Stimulated activated CD4-positive, alpha-beta T cell treated with anti-CD3 and anti-CD28 coated beads, Interleukin-2, amount 100 ng/mL, for 48 hours (primary cell): ENCODE data around the gene TADA3.
"Not testable (repeated sequence)": the region's sequence is repeated elsewhere in the genome, so short reads cannot be mapped to it uniquely, and the experiment has no call there.

Source experiments
- DNase-seq, 2 donors: peaks; one replicate each; pipeline ENCODE4 v3.0.0-alpha.2; 2020

Gene TADA3

GRCh38 chr3:9782770-9783169 lies 9.5 kb downstream of the TADA3 start:
- no peak for DNase-seq

- DNase-seq = no peak
Measured at GRCh38 chr3:9781978-9782603, 10.2 kb downstream of the TADA3 start.

GRCh38 chr3:9781551-9781950 lies 10.7 kb downstream of the TADA3 start:
- DNase-seq = no peak

GRCh38 chr3:9780910-9781309 lies 11.4 kb downstream of the TADA3 start:
- DNase-seq = no peak

GRCh38 chr3:9780458-9780812 lies 11.8 kb downstream of the TADA3 start:
- no peak for DNase-seq

- no peak for DNase-seq
Measured at GRCh38 chr3:9779721-9780457, 12.4 kb downstream of the TADA3 start.

GRCh38 chr3:9779075-9779593 lies 13.1 kb downstream of the TADA3 start:
- DNase-seq = no peak

GRCh38 chr3:9778143-9779074 lies 13.9 kb downstream of the TADA3 start:
- peak in 1 of 2 donors; percentile 48 for DNase-seq

- DNase-seq = peak in 1 of 2 donors; percentile 26
Measured at GRCh38 chr3:9777694-9778021, 14.6 kb downstream of the TADA3 start.

- DNase-seq = no peak
Measured at GRCh38 chr3:9776896-9777693, 15.2 kb downstream of the TADA3 start.

GRCh38 chr3:9771007-9771406 lies 21.3 kb downstream of the TADA3 start:
- not testable (repeated sequence) for DNase-seq

- DNase-seq = no peak
Measured at GRCh38 chr3:9770276-9770812, 21.9 kb downstream of the TADA3 start.

- DNase-seq = peak; percentile 67 to 74
Measured at GRCh38 chr3:9769426-9770275, 22.6 kb downstream of the TADA3 start, which contains the start of gene CAMK1. TSS of gene CAMK1 (minus strand) at chr3:9769947. CDS start at chr3:9767749, 2,198 bp downstream.

- DNase-seq = no peak
Measured at GRCh38 chr3:9769012-9769411, 23.3 kb downstream of the TADA3 start.

- no peak for DNase-seq
Measured at GRCh38 chr3:9768141-9768775, 24.0 kb downstream of the TADA3 start.

GRCh38 chr3:9767418-9767817 lies 24.9 kb downstream of the TADA3 start:
- DNase-seq = no peak

GRCh38 chr3:9765865-9766264 lies 26.4 kb downstream of the TADA3 start:
- DNase-seq = no peak

GRCh38 chr3:9762871-9763270 lies 29.4 kb downstream of the TADA3 start:
- DNase-seq = no peak

GRCh38 chr3:9761919-9762318 lies 30.4 kb downstream of the TADA3 start:
- DNase-seq = no peak

GRCh38 chr3:9760779-9761505 lies 31.3 kb downstream of the TADA3 start:
- DNase-seq = no peak
